ENCODE results near the gene NTN1. TPM values are rescaled to one million over a fixed set of nuclear protein-coding genes. Genes with fewer than 3 reads are reported as not detected.
"Not testable (repeated sequence)": the region's sequence is repeated elsewhere in the genome, so short reads cannot be mapped to it uniquely, and the experiment has no call there.

The NTN1 gene
- total and polyA plus RNA-seq, 2 of the 4 experiments (the other 2 are of a cell fraction): under 0.01 to 0.07 TPM

GRCh38 chr17:9151740-9152139 lies 130.4 kb downstream of the NTN1 start:
- H3K14ac ChIP-seq (replicated peaks; ENCODE audit: low read depth, low read length); H2BK5ac ChIP-seq (ENCODE audit: low read depth, low read length, poor library complexity, severe bottlenecking); H3K9me1 ChIP-seq (ENCODE audit: insufficient read depth, low read length); H3K36me3 ChIP-seq (ENCODE audit: control insufficient read depth, insufficient read depth, low read length); H2BK120ac ChIP-seq (ENCODE audit: low read depth, low read length); H3K4me3 ChIP-seq (ENCODE audit: insufficient read depth, low read depth, low read length); H2AFZ ChIP-seq (replicated peaks; ENCODE audit: low read length, poor library complexity); H3K4me1 ChIP-seq (ENCODE audit: control insufficient read depth, insufficient read depth, low read length); BruUV-seq (replicated peaks); H3K9ac ChIP-seq (ENCODE audit: low read depth, low read length); H3K18ac ChIP-seq (ENCODE audit: low read depth, low read length); H3K4ac ChIP-seq (ENCODE audit: low read depth, low read length); dilution Hi-C loops (cut with HindIII; ENCODE audit: low sequenced_read_pairs, unreplicated experiment); H3K9me3 ChIP-seq (ENCODE audit: control insufficient read depth, insufficient read depth, low read length); CTCF ChIA-PET; H2BK15ac ChIP-seq (ENCODE audit: low read depth, low read length); intact Hi-C loops (cut with micrococcal nuclease); H3K23ac ChIP-seq (ENCODE audit: low read depth, low read length); H3K4me2 ChIP-seq (ENCODE audit: low read depth, low read length); DNase-seq; in situ Hi-C loops (cut with MboI; ENCODE audit: low sequenced_read_pairs); H4K8ac ChIP-seq (ENCODE audit: low read depth in 2 of 2, low read length in 2 of 2); ATAC-seq (ENCODE audit: low read depth); H3K27ac ChIP-seq (ENCODE audit: insufficient read depth, low read length); H3K56ac ChIP-seq (ENCODE audit: extremely low read depth, insufficient read depth, low read length); H4K20me1 ChIP-seq (ENCODE audit: insufficient read depth, low read length); H3K27me3 ChIP-seq (ENCODE audit: control insufficient read depth, insufficient read depth, low read length); H2BK20ac ChIP-seq (ENCODE audit: low read depth, low read length); H2AK5ac ChIP-seq (ENCODE audit: low read depth, low read length); POLR2A ChIA-PET (ENCODE audit: unreplicated experiment); H2AK9ac ChIP-seq (replicated peaks; ENCODE audit: low read depth, low read length, poor library complexity); H4K5ac ChIP-seq (ENCODE audit: low read depth, low read length); H4K91ac ChIP-seq (ENCODE audit: insufficient read depth, low read depth, low read length); H3K79me1 ChIP-seq (ENCODE audit: low read depth in 1 of 2, low read length in 2 of 2): not testable (repeated sequence)
- WGBS, 2 experiments (ENCODE audit: extremely low coverage in 2 of 2, insufficient read length in 1 of 2): 93% methylated on average over 8 of the region's 10 CpGs; no CpG with 5 or more reads in 1 of the 2 experiments
